A549 (cell line): Measurements from ENCODE around the gene TBC1D21. TPM values are rescaled to one million over a fixed set of nuclear protein-coding genes. Genes with fewer than 3 reads are reported as not detected.
A peak's percentile ranks its signal among the peaks of the same experiment; 100 is the strongest.

ENCODE experiments used
- ATAC-seq, 2 experiments: fragments of 200-7000 bp in 1 of 2; fragments of >200 bp in 1 of 2; cut with Nextera tagmentation in 1 of 2; cut with Tn5 transposase in 1 of 2; 3 replicates each; pipeline versions ENCODE4 v1.8.0 to v1.9.1; 2018 to 2020; ENCODE audit warnings: mild to moderate bottlenecking in 1 of 2, moderate library complexity in 1 of 2
- CTCF ChIA-PET: fragments of 300-600 bp; sonication (Branson Sonifier 250); formaldehyde crosslinking; extraction: SDS; loops from one replicate; lab custom pipeline; 2021; ENCODE audit warnings: antibody characterized with exemption, inconsistent platforms; lab: Yijun Ruan, JAX
- POLR2A ChIA-PET: fragments of 350-600 bp; formaldehyde crosslinking; extraction: SDS; loops from one replicate; lab custom pipeline; 2021; ENCODE audit warnings: antibody characterized with exemption, inconsistent platforms; lab: Yijun Ruan, JAX
- DNase-seq, 2 experiments: peaks; one replicate each; pipeline versions ENCODE4 v3.0.0 to v3.0.0-alpha.2; 2011 to 2016; ENCODE audit warnings: low read depth in 1 of 2, low spot score in 1 of 2
- FAIRE-seq: peaks from 2 replicates; lab custom pipeline; 2011; peaks lifted over from hg19 to GRCh38; lab: Jason Lieb, UNC
- H3K27ac ChIP-seq, 2 experiments: fragments of >200 bp; sonication (Bioruptor Twin); formaldehyde crosslinking; 3 replicates each; pipeline ENCODE4 v1.5.1; 2016 to 2017
- H3K4me1 ChIP-seq: fragments of >200 bp; sonication (Bioruptor Twin); formaldehyde crosslinking; 3 replicates; pipeline ENCODE4 v1.6.1; 2016
- H3K4me2 ChIP-seq: fragments of >200 bp; sonication (Bioruptor Twin); formaldehyde crosslinking; 3 replicates; pipeline ENCODE4 v1.6.1; 2016
- H3K4me3 ChIP-seq: fragments of >200 bp; sonication (Bioruptor Twin); formaldehyde crosslinking; 3 replicates; pipeline ENCODE4 v1.5.1; 2016
- H3K9me3 ChIP-seq: fragments of >200 bp; sonication (Bioruptor Twin); formaldehyde crosslinking; 3 replicates; pipeline ENCODE4 v1.6.1; 2016
- CHD2 ChIP-seq: fragments of 150-350 bp; IDR thresholded peaks from 2 replicates; pipeline ENCODE4 v1.6.1; 2014; ENCODE audit warnings: low read length; ENCODE audit not compliant: partially characterized antibody
- CHD4 ChIP-seq: fragments of 200-600 bp; sonication (generic); IDR thresholded peaks from 2 replicates; pipeline ENCODE4 v1.6.1; 2016; ENCODE audit warnings: antibody characterized with exemption, mild to moderate bottlenecking, borderline replicate concordance
- HOXB5 ChIP-seq: fragments of 250-450 bp; sonication (Bioruptor Pico); IDR thresholded peaks from 2 replicates; pipeline ENCODE4 v1.5.0; 2020; ENCODE audit warnings: mild to moderate bottlenecking, moderate library complexity
- JUNB ChIP-seq: fragments of >200 bp; sonication (Bioruptor Twin); formaldehyde crosslinking; IDR thresholded peaks from 2 replicates; pipeline ENCODE4 v1.6.1; 2016
- MAZ ChIP-seq: fragments of 150-350 bp; IDR thresholded peaks from 2 replicates; pipeline ENCODE4 v1.6.1; 2014; ENCODE audit warnings: antibody characterized with exemption, low read depth, low read length, borderline replicate concordance
- PHF8 ChIP-seq: fragments of 200-600 bp; sonication (generic); IDR thresholded peaks from 2 replicates; pipeline ENCODE4 v1.6.1; 2016; ENCODE audit warnings: low read depth, mild to moderate bottlenecking, antibody characterized with exemption, moderate library complexity, borderline replicate concordance
- POLR2A ChIP-seq: IDR thresholded peaks from 2 replicates; pipeline ENCODE4 v1.6.1; 2012; ENCODE audit warnings: mild to moderate bottlenecking, low read length
- RAD21 ChIP-seq, 2 experiments: fragments of >200 bp in 1 of 2; sonication (Bioruptor Twin) in 1 of 2; formaldehyde crosslinking in 1 of 2; IDR thresholded peaks in 1 of 2; conservative IDR thresholded peaks in 1 of 2; 2 replicates in 1 of 2; 3 replicates in 1 of 2; pipeline ENCODE4 v1.6.1; 2012 to 2018; ENCODE audit warnings: inconsistent platforms in 1 of 2
- SMC3 ChIP-seq: fragments of >200 bp; sonication (Bioruptor Twin); formaldehyde crosslinking; IDR thresholded peaks from 3 replicates; pipeline ENCODE4 v1.6.1; 2018; ENCODE audit warnings: inconsistent platforms
- SREBF2 ChIP-seq: fragments of 450-650 bp; IDR thresholded peaks from 2 replicates; pipeline ENCODE4 v1.6.1; 2014; ENCODE audit warnings: mild to moderate bottlenecking, moderate library complexity
- whole genome bisulfite sequencing: methylation state at CpG from one replicate; pipeline ENCODE4 v1.1.6; 2017; ENCODE audit errors: missing lambda C conversion rate; 5-methylcytosine and 5-hydroxymethylcytosine counted together
- polyA plus RNA-seq, 4 experiments: library from polyadenylated mRNA; depleted of rRNA in 3 of 4; stranded (reverse); fragments of >200 nt; fragmentation: RNase III in 1 of 4; extraction: RNeasy Plus Mini Kit Qiagen cat#74134 plus additional on column Dnase treatment in 1 of 4; gene quantifications; 2 replicates in 3 of 4; 3 replicates in 1 of 4; pipeline ENCODE4 v1.2.3, GENCODE V29; 2011 to 2017
- TF ChIP-seq, protein P1 (sequence below): fragments of >200 bp; sonication (Bioruptor Twin); formaldehyde crosslinking; IDR thresholded peaks from 3 replicates; pipeline ENCODE4 v1.5.1; 2016
- TF ChIP-seq, protein P2 (sequence below): fragments of 150-350 bp; IDR thresholded peaks from 2 replicates; pipeline ENCODE4 v1.6.1; 2014; ENCODE audit warnings: low read depth, mild to moderate bottlenecking, low read length

The TBC1D21 gene
- polyA plus RNA-seq, 2 of the 4 experiments (the other 2 are of a cell fraction): not detected

DNA sequence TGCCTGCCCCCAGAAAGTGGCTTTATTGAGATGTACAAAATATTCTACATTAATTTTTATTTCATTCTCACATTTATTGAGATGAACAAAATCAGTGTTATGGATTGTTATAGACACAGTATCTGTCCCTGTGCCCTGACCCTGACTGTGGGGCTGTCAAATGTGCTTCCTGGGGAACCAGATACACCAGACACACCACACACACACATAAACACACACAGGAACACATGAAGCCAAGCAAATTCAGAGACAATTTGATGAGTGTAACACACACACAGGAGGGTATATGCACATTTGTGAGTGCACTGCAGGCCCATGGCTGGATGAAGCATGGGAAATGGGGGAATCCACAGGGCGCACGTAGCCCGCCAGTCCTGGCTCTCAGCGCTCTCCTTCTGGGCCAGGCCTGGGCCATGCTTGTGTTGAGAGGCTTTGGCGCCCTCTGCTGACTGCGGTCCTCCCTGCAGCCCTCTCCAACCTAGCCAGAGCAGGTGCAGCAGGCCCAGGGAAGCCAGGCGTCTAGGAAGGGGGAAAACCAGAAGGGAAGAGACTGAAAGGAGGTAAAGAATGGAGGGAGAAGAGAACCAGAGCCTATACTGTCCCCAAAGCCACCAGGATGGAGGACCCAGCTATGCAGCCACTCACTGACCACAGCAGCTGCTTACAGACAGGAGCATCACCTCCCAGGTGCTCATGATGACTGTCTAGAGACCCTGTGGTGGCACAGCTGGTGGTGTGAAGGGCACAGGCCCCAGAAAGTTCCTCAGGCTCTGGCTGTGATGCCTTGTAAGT, 34.9 kb downstream of the TBC1D21 start:
- 0% methylated on average over 3 of the region's 7 CpGs for WGBS
- Histone ChIP-seq H3K4me2 (no peak overlapping the region), H3K27ac (no peak overlapping the region), H3K4me3 (no peak overlapping the region), H3K4me1 (no peaks in the 10 kb centered on the region), H3K9me3 (no peaks in the 10 kb centered on the region)
- peak; percentile 52 to 54 for DNase-seq
- TF ChIP-seq, protein P1, sequence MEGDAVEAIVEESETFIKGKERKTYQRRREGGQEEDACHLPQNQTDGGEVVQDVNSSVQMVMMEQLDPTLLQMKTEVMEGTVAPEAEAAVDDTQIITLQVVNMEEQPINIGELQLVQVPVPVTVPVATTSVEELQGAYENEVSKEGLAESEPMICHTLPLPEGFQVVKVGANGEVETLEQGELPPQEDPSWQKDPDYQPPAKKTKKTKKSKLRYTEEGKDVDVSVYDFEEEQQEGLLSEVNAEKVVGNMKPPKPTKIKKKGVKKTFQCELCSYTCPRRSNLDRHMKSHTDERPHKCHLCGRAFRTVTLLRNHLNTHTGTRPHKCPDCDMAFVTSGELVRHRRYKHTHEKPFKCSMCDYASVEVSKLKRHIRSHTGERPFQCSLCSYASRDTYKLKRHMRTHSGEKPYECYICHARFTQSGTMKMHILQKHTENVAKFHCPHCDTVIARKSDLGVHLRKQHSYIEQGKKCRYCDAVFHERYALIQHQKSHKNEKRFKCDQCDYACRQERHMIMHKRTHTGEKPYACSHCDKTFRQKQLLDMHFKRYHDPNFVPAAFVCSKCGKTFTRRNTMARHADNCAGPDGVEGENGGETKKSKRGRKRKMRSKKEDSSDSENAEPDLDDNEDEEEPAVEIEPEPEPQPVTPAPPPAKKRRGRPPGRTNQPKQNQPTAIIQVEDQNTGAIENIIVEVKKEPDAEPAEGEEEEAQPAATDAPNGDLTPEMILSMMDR: peak; percentile 63
- TF ChIP-seq SMC3: peak; percentile 61
- TF ChIP-seq CHD4: no peak
- TF ChIP-seq HOXB5 (CRISPR knock-in tag): no peak
- peak; percentile 76 to 78 for TF ChIP-seq RAD21 (conservative IDR thresholded peaks at IDR 0.05 in 1 of 2, IDR thresholded peaks at IDR 0.05 in 1 of 2)
- peak; percentile 98 to 100 for ATAC-seq
- POLR2A ChIA-PET: no interaction called here
- CTCF ChIA-PET: interaction anchor here (0.6 to 4.8 kb wide), 32 partner anchors 9 to 347 kb away, joined by 3 to 31 read pairs (median 4); partner anchors contain the start of genes INSYN1 and TBC1D21
- FAIRE-seq: no peak

DNA sequence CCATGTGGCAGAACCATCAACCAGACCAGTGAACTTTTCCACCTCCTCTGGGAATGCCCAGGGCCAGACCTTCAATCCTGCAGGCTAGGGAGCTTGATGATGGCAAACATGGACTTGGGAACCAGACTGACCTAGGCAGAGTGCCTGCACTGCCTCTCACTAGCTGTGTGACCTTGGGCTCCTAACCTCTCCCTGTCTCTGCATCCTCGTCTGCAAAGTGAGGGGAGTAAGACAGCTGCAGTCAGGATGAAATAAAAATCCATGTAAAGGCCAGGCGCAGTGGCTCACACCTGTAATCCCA, 35.4 kb downstream of the TBC1D21 start:
- ChIA-PET POLR2A (no interaction called here), CTCF (interaction anchor here (0.6 to 4.8 kb wide), 19 partner anchors 8 to 232 kb away, joined by 3 to 31 read pairs (median 4); partner anchors contain the start of genes INSYN1 and TBC1D21)
- Histone ChIP-seq H3K4me3 (no peak overlapping the region), H3K27ac (no peak overlapping the region), H3K4me1 (no peaks in the 10 kb centered on the region), H3K9me3 (no peaks in the 10 kb centered on the region), H3K4me2 (no peak overlapping the region)
- DNase-seq (no peak), ATAC-seq (no peak; a peak in 2 of 6 replicates), FAIRE-seq (no peak)
- 92% methylated on average over 2 of the region's 2 CpGs for WGBS
- no peak for TF ChIP-seq POLR2A
- TF ChIP-seq, protein P2, sequence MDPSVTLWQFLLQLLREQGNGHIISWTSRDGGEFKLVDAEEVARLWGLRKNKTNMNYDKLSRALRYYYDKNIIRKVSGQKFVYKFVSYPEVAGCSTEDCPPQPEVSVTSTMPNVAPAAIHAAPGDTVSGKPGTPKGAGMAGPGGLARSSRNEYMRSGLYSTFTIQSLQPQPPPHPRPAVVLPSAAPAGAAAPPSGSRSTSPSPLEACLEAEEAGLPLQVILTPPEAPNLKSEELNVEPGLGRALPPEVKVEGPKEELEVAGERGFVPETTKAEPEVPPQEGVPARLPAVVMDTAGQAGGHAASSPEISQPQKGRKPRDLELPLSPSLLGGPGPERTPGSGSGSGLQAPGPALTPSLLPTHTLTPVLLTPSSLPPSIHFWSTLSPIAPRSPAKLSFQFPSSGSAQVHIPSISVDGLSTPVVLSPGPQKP: no peak
- TF ChIP-seq PHF8: no peak

DNA sequence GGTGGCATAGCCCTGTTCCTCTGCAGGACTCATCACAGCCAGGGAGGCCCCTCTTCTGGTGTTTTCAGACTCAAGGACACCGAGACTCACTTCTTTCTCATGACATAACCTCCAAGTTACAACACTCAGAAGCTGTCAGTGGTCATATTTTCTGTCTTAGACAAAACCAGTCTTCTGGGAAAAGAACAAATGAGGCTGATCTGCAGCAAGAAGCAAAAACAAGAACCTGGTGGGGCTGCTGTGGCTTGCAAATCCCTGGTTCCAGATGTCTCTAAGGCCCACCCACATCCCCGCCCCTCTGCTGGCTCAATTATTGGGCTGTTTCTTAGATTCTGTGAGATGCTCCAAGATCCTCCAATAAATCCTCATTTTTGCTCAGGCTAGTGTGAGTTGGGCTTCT, 36.3 kb downstream of the TBC1D21 start:
- POLR2A ChIA-PET: no interaction called here
- no peaks in the 10 kb centered on the region for H3K9me3 ChIP-seq
- WGBS: 39% methylated on average over 2 of the region's 2 CpGs
- ATAC-seq: no peak
- H3K4me2 ChIP-seq: no peak overlapping the region
- no peak for FAIRE-seq
- H3K4me3 ChIP-seq: no peak overlapping the region
- no peak overlapping the region for H3K27ac ChIP-seq
- no peaks in the 10 kb centered on the region for H3K4me1 ChIP-seq
- TF ChIP-seq POLR2A (no peak), SREBF2 (no peak), CHD2 (no peak), JUNB (no peak)
- TF ChIP-seq, all 56 proteins: peak for 0
- CTCF ChIA-PET: interaction anchor here (0.5 to 4.8 kb wide), 13 partner anchors 7 to 210 kb away, joined by 3 to 31 read pairs (median 6); partner anchors contain the start of gene TBC1D21
- DNase-seq: no peak

DNA sequence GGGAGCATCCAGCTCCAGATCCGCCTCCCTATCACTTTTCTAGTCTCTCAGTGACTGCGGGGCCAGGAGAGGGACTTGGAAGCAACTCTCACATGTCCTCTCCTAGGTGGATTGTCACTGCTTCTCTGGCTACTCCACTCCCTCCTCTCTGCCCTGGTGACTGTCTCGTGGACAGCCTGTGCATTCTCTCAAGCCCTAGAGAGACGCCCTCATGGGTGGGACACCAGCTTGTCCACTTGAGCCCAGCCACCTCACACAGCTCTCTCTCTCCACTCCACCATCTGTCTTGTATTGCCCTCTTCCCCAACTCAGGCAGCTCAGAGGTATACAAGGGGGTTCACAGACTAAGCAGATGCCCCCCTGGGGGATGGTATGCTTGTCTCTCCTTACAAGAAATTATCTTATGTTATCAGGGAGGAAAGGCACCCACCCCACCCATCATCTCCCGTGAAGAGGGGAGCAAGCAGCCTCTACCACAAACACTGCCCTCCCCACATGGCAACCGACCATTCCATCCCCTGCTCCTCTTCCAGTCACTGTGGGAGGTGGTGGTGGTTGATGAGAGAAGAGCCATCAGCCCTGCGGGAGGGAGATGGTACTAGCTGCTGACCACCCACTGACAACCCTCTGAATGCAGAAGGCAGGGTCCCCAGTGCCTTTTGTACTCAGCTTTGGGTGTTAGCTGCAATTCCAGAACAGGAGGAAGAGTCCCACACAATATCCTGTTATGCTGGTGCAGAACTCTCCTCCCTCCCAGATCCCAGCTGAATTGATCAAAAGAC, 37.3 kb downstream of the TBC1D21 start:
- Histone ChIP-seq H3K27ac (no peak overlapping the region), H3K4me2 (no peak overlapping the region), H3K4me1 (no peaks in the 10 kb centered on the region), H3K9me3 (no peaks in the 10 kb centered on the region), H3K4me3 (no peak overlapping the region)
- DNase-seq: no peak
- no peak for FAIRE-seq
- ATAC-seq: no peak
- 38% methylated on average over 6 of the region's 7 CpGs for WGBS
- no peak for TF ChIP-seq MAZ
- CTCF ChIA-PET: interaction anchor here (0.5 to 3.5 kb wide), 6 partner anchors 10 to 310 kb away, joined by 3 to 23 read pairs (median 6); partner anchors contain the start of gene TBC1D21
- POLR2A ChIA-PET: no interaction called here
